HG03159 (cell line): ENCODE results near the gene GPR183.

Experiments
- ATAC-seq: cut with Tn5 transposase; IDR thresholded peaks from one replicate; pipeline ENCODE4 v1.9.1; 2021; ENCODE audit warnings: mild to moderate bottlenecking, moderate library complexity; ENCODE audit not compliant: unreplicated experiment

GPR183 gene

GRCh38 chr13:99307247-99307646, at the start of gene GPR183:
Gene GPR183 (minus strand): TSS chr13:99307399. CDS start chr13:99296145, 11,254 bp downstream.
- peak; percentile 61 for ATAC-seq

GRCh38 chr13:99356262-99357091, 49.3 kb upstream of the GPR183 start:
- ATAC-seq, result peak; percentile 72

- peak; percentile 1 for ATAC-seq
Observed at GRCh38 chr13:99356012-99356261, 48.7 kb upstream of the GPR183 start.

- ATAC-seq, result no peak
Observed at GRCh38 chr13:99355267-99356011, 48.2 kb upstream of the GPR183 start.

- ATAC-seq, result no peak
Observed at GRCh38 chr13:99354371-99354951, 47.3 kb upstream of the GPR183 start.

- no peak for ATAC-seq
Observed at GRCh38 chr13:99353836-99354235, 46.6 kb upstream of the GPR183 start.

- ATAC-seq, result no peak
Observed at GRCh38 chr13:99353246-99353600, 46.0 kb upstream of the GPR183 start.

GRCh38 chr13:99352351-99353245, 45.4 kb upstream of the GPR183 start:
- ATAC-seq, result no peak

- ATAC-seq, result no peak
Observed at GRCh38 chr13:99351772-99352171, 44.6 kb upstream of the GPR183 start.

GRCh38 chr13:99350191-99350590, 43.0 kb upstream of the GPR183 start:
- ATAC-seq, result no peak

GRCh38 chr13:99347911-99348451, 40.8 kb upstream of the GPR183 start:
- peak; percentile 48 for ATAC-seq

GRCh38 chr13:99347335-99347878, 40.2 kb upstream of the GPR183 start:
- ATAC-seq, result peak; percentile 14

- ATAC-seq, result no peak
Observed at GRCh38 chr13:99346335-99347042, 39.3 kb upstream of the GPR183 start.

- no peak for ATAC-seq
Observed at GRCh38 chr13:99345345-99345744, 38.1 kb upstream of the GPR183 start.

- no peak for ATAC-seq
Observed at GRCh38 chr13:99344610-99345208, 37.5 kb upstream of the GPR183 start.

- ATAC-seq, result no peak
Observed at GRCh38 chr13:99342723-99343315, 35.6 kb upstream of the GPR183 start.

- ATAC-seq, result no peak
Observed at GRCh38 chr13:99341969-99342722, 34.9 kb upstream of the GPR183 start.

GRCh38 chr13:99340638-99341037, 33.4 kb upstream of the GPR183 start:
- ATAC-seq, result no peak
